Right lobe of liver (tissue), 4 donors: ENCODE results near the gene KCTD10.

Source experiments
- CTCF ChIP-seq, 4 donors: fragments of 200-600 bp in 3 of 4; fragments of 450-650 bp in 1 of 4; IDR thresholded peaks; one replicate each; pipeline versions ENCODE4 v1.5.1 to v1.8.0; 2016 to 2022; ENCODE audit warnings: antibody characterized with exemption in 4 of 4, mild to moderate bottlenecking in 2 of 4
- POLR2A ChIP-seq: fragments of 450-650 bp; IDR thresholded peaks from one replicate; pipeline ENCODE4 v1.6.1; 2017; ENCODE audit warnings: antibody characterized with exemption, mild to moderate bottlenecking
- donor health status: DM: no; HTN: no; CAD: no.
- donor health status: DM: no; HTN: no; CAD: no.
- donor health status: DM: no; HTN: yes; CAD: no.

- TF ChIP-seq POLR2A: no peak
- no peak for TF ChIP-seq CTCF (IDR thresholded peaks at IDR 0.05)
Measured at GRCh38 chr12:109452489-109452888, 24.6 kb downstream of the KCTD10 start.
